K562 (cell line): ENCODE measurements around the gene C2. TPM values are rescaled to one million over a fixed set of nuclear protein-coding genes. Genes with fewer than 3 reads are reported as not detected.

ENCODE experiments used
- CEBPB ChIP-seq: fragments of 450-650 bp; IDR thresholded peaks from 2 replicates; pipeline ENCODE4 v1.6.1; 2016; ENCODE audit warnings: missing genetic modification characterization, missing compliant biosample characterization
- CXXC5 ChIP-seq: fragments of 250-450 bp; sonication (Bioruptor Pico); IDR thresholded peaks from 2 replicates; pipeline ENCODE4 v1.8.0; 2022; ENCODE audit warnings: inconsistent platforms, mild to moderate bottlenecking, moderate library complexity
- HINFP ChIP-seq: fragments of 450-650 bp; conservative IDR thresholded peaks from 2 replicates; pipeline ENCODE4 v1.6.1; 2016; ENCODE audit warnings: missing genetic modification characterization, low read depth, mild to moderate bottlenecking, control low read depth, missing compliant biosample characterization
- HNRNPUL1 ChIP-seq: fragments of 200-400 bp; formaldehyde crosslinking; IDR thresholded peaks from 2 replicates; pipeline ENCODE4 v1.6.1; 2017; ENCODE audit warnings: low read length
- KLF1 ChIP-seq: fragments of 450-650 bp; IDR thresholded peaks from 2 replicates; pipeline ENCODE4 v1.6.1; 2016; ENCODE audit warnings: missing genetic modification characterization, missing compliant biosample characterization
- MAFF ChIP-seq: IDR thresholded peaks from 2 replicates; pipeline ENCODE4 v1.6.1; 2012; ENCODE audit warnings: low read length, improper control_type of control experiment
- MXI1 ChIP-seq: IDR thresholded peaks from 2 replicates; pipeline ENCODE4 v1.6.1; 2011; ENCODE audit warnings: low read depth, mild to moderate bottlenecking, improper control_type of control experiment, low read length
- POLR2AphosphoS2 ChIP-seq: IDR thresholded peaks from 2 replicates; pipeline ENCODE4 v1.6.1; 2012; ENCODE audit warnings: low read length, improper control_type of control experiment
- PTRF ChIP-seq: fragments of 450-650 bp; IDR thresholded peaks from 2 replicates; pipeline ENCODE4 v1.6.1; 2016; ENCODE audit warnings: mild to moderate bottlenecking, missing genetic modification characterization, missing compliant biosample characterization
- RAD51 ChIP-seq: fragments of 450-650 bp; IDR thresholded peaks from 2 replicates; pipeline ENCODE4 v1.7.1; 2016; ENCODE audit warnings: low read depth, mild to moderate bottlenecking, borderline replicate concordance
- SIN3B ChIP-seq: fragments of 450-650 bp; IDR thresholded peaks from 2 replicates; pipeline ENCODE4 v1.6.1; 2017; ENCODE audit warnings: low read depth, mild to moderate bottlenecking, moderate library complexity
- SRSF3 ChIP-seq: fragments of 200-400 bp; formaldehyde crosslinking; IDR thresholded peaks from 2 replicates; pipeline ENCODE4 v1.6.1; 2016; ENCODE audit warnings: mild to moderate bottlenecking, low read length, moderate library complexity; ENCODE audit not compliant: insufficient read depth
- TCFL5 ChIP-seq: fragments of 250-450 bp; sonication (Bioruptor Pico); conservative IDR thresholded peaks from 2 replicates; pipeline ENCODE4 v1.6.1; 2021; ENCODE audit warnings: mild to moderate bottlenecking, moderate library complexity, matching md5 sums
- THAP7 ChIP-seq: fragments of 250-450 bp; sonication (Bioruptor Pico); IDR thresholded peaks from 2 replicates; pipeline ENCODE4 v1.5.0; 2021
- ZBTB2 ChIP-seq: fragments of 450-650 bp; IDR thresholded peaks from 2 replicates; pipeline ENCODE4 v1.6.1; 2016; ENCODE audit warnings: antibody characterized with exemption
- ZEB2 ChIP-seq: fragments of 450-650 bp; IDR thresholded peaks from 2 replicates; pipeline ENCODE4 v1.6.1; 2016
- ZFP1 ChIP-seq: fragments of 450-650 bp; formaldehyde crosslinking; IDR thresholded peaks from 2 replicates; pipeline ENCODE4 v1.4.0; 2020; ENCODE audit warnings: mild to moderate bottlenecking, mixed read lengths
- ZFPM2 ChIP-seq: fragments of 250-450 bp; sonication (Bioruptor Pico); IDR thresholded peaks from 2 replicates; pipeline ENCODE4 v1.5.1; 2022; ENCODE audit warnings: mild to moderate bottlenecking
- ZNF316 ChIP-seq: fragments of 450-650 bp; IDR thresholded peaks from 2 replicates; pipeline ENCODE4 v1.6.1; 2016
- ZNF592 ChIP-seq: fragments of 450-650 bp; IDR thresholded peaks from 2 replicates; pipeline ENCODE4 v1.6.1; 2017; ENCODE audit warnings: antibody characterized with exemption, mild to moderate bottlenecking
- ZNF644 ChIP-seq: fragments of 200-800 bp; sonication (Bioruptor generic); IDR thresholded peaks from 2 replicates; pipeline ENCODE4 v1.6.1; 2016; ENCODE audit warnings: low read depth, missing genetic modification characterization, missing compliant biosample characterization
- ZNF764 ChIP-seq: fragments of 250-450 bp; sonication (Bioruptor Pico); IDR thresholded peaks from 2 replicates; pipeline ENCODE4 v1.4.0; 2020; ENCODE audit warnings: low read depth, mild to moderate bottlenecking, moderate library complexity
- polyA plus RNA-seq, 8 experiments: library from polyadenylated mRNA; depleted of rRNA in 4 of 8; stranded (reverse) in 5 of 8; unstranded in 3 of 8; fragments of >200 nt; fragmentation: Nextera tagmentation in 2 of 8; fragmentation: Illumina TruSeq in 1 of 8; extraction: Ambion mirVana in 2 of 8; extraction: Trizol in 1 of 8; gene quantifications; 2 replicates each; pipeline versions ENCODE4 v1.2.1 to v1.2.3, GENCODE V29; 2011 to 2014; ENCODE audit warnings: inconsistent platforms in 1 of 8, missing spikeins in 1 of 8
- total RNA-seq, 7 experiments: library from RNA; depleted of rRNA in 6 of 7; stranded (reverse); fragments of >200 nt in 6 of 7; fragmentation: Illumina TruSeq in 2 of 7; extraction: Trizol in 2 of 7; gene quantifications; 2 replicates each; pipeline versions ENCODE4 v1.2.1 to v1.2.3, GENCODE V29; 2011 to 2021; ENCODE audit warnings: low replicate concordance in 1 of 7

The C2 gene
- total and polyA plus RNA-seq, 9 of the 15 experiments (the other 6 are each of a cell fraction or from before 2014, with no cell fraction given) = 0.05 to 1.1 (median 0.39) TPM; not detected in 1

GRCh38 chr6:31969712-31970603 is 42.4 kb downstream of the C2 start (continued):
- TF ChIP-seq SIN3B (no peak), ZNF592 (peak; percentile 90), CXXC5 (CRISPR knock-in tag) (no peak), HNRNPUL1 (no peak), ZNF316 (peak; percentile 96), HINFP (tag) (no peak), ZNF644 (tag) (no peak), ZEB2 (no peak), MXI1 (no peak), CEBPB (tag) (no peak), MAFF (peak; percentile 93), RAD51 (no peak), ZNF764 (no peak), ZFPM2 (CRISPR knock-in tag) (no peak), KLF1 (no peak), PTRF (tag) (no peak), TCFL5 (CRISPR knock-in tag) (no peak), THAP7 (CRISPR knock-in tag) (no peak), SRSF3 (no peak), POLR2AphosphoS2 (no peak), ZFP1 (no peak), ZBTB2 (peak; percentile 32; the same call in 1 of the 2 replicates)
